Left renal pelvis (tissue), 4 donors: ENCODE results near the gene DENND4A. TPM values are rescaled to one million over a fixed set of nuclear protein-coding genes. Genes with fewer than 3 reads are reported as not detected.
"Not testable (repeated sequence)": the region's sequence is repeated elsewhere in the genome, so short reads cannot be mapped to it uniquely, and the experiment has no call there.

Source experiments
- DNase-seq, 4 donors: peaks; one replicate each; pipeline ENCODE4 v3.0.0-alpha.2; 2013; ENCODE audit warnings: low read depth in 4 of 4, low spot score in 3 of 4
- polyA plus RNA-seq, 4 donors: library from polyadenylated mRNA; unstranded; fragments of 120-200 nt; gene quantifications; one replicate each; pipeline ENCODE4 v1.2.1, GENCODE V29; 2013; ENCODE audit not compliant: insufficient read length in 4 of 4

Gene DENND4A
- polyA plus RNA-seq, 4 donors, result 17.1 to 20.8 (median 17.7) TPM

DNA sequence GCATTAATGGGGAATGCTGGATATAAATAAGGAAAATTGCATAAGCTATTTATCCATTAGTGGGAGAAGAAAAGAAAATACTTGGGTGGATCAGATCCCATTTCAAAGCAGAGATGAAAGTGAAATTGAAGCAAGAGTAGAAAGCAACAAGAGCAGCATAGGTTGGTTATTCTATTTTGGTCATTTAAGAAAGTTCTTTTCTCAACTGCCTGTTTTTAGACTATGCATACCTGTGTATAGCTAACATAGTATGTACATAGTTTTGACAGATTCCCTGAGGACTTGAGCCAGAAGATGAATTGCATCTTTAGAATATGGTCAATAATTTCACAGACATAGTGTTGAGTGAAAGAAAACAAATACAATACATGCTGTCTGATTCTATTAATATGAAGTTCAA lies 29.0 kb upstream of the DENND4A start:
- DNase-seq, result no peak

DNA sequence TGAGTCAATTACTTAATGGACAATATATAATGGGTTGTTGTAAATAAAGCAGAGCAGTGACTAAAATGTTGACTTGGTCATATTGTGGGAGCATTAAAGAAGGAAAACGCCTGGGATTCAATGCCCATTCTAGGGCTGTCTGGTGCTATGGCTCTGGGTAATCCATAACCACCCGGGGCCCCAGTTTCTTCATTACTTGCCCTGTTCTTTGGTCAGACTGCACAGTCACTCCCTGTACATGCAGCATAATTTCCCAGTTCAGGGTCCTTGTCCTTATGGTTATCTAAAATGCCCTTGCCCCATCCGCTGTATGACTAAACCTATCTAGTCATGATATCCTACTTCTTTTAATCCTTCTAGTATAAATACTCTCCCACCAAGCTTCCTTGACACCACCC lies 27.5 kb upstream of the DENND4A start:
- no peak for DNase-seq

DNA sequence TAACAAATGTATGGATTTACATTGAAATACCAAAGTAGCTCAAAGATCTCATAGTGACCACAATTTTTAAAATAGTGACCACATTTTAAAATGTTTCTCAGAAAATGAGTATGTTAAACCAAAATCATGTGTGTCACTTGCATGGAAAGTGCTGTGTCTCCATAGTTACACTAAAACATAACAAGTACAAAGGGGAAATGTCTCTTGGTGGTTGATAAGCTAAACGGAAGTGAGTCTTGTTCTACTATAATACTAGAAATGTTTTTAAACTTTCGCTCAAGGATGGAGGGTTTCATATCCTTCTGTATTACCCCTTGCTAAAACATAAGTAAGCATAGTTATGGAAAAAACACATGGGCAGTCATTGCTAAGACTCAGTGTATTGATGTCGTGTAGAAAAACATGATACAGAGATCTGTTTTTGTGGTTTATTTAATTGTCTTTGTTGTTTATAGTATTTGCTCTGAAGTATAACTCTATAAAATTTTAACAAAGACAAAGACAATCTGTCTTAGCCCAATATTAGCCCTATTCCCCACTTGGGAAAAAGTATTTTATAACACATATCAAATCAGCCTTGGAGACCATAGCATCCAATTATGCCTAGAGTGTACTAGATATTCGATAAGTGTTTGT lies 27.0 kb upstream of the DENND4A start:
- DNase-seq, result no peak

DNA sequence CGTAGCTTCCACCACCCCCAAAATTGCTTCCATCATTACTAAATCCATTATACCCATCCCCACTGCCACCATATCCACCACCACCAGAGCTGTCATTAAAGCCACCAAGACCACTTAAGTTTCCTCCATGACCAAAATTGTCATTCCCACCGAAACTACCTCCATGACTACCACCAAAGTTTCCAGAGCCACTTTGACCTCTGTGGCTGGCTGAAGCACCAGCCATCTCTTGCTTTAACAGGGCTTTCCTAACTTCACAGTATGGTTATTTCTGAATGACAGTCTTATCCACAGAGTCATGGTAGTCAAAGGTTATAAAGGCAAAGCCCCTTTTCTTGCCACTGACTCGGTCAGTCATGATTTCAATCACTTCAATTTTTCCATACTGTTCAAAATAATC lies 24.3 kb upstream of the DENND4A start:
- no peak for DNase-seq

DNA sequence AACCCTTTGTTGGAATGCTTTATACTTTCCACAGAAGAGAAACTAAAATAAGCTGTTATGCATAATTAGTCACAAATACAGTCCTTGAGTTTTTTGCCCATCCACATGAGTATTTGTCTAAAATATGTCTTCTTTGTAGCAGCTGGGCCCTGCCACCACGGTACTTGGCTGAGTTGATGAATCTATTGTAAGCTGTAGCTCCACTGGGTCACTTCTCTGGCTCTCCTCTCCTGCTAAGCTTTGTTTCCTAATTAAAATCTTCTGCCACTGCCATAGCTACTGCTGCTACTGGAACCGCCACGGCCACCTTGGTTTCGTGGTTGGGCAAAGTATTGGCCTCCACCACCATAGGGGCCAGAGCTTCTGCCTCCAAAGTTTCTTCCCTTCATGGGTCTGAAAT lies 23.9 kb upstream of the DENND4A start:
- not testable (repeated sequence) for DNase-seq

DNA sequence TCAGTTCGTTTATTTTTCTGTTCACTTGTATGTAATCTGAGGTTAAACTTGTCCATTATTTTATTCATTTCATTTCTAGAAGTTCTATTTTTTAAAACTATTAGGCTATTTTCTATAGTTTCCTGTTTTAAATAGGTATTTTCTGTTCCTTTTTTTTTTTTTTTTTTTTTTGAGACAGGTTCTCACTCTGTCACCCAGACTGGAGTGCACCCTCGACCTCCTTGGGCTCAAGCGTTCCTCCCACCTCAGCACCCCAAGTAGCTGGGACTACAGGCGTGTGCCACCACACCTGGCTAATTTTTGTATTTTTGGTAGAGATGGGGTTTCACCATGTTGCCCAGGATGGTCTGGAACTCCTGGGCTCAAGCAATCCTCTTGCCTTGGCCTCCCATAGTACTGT lies 22.2 kb upstream of the DENND4A start:
- not testable (repeated sequence) for DNase-seq

DNA sequence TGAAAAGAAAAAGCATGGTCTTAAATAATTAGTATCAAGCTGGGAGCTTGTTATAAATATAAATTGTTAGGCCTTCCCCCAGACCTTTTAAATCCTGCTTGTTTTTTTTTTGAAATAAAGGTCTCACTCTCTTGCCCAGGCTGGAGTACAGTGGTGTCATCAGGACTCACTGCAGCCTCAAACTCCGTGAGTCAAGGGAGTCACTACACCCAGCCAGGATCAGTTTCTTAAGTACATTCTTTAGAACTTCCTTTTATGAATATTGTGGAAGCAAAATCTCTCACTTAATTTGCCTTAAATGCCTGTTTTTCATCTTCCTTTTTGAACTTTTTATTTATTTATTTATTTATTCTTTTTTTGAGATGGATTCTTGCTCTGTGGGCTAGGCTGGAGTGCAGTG lies 20.8 kb upstream of the DENND4A start:
- no peak for DNase-seq

DNA sequence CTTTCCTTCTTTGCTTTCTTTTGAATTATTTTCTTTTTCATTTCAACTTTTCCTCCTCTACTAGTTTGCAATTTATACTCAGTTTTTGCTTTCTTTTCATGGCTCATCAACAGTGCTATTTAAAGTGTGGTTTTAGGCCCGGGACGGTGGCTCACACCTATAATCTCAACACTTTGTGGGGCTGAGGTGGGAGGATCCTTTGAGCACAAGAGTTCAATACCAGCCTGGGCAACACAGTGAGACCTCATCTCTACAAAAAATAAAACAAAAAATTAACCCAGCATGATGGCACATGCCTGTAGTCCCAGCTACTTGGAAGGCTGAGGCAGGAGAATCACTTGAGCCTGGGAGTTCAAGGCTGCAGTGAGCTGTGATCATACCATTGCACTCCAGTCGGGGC lies 20.4 kb upstream of the DENND4A start:
- no peak for DNase-seq

DNA sequence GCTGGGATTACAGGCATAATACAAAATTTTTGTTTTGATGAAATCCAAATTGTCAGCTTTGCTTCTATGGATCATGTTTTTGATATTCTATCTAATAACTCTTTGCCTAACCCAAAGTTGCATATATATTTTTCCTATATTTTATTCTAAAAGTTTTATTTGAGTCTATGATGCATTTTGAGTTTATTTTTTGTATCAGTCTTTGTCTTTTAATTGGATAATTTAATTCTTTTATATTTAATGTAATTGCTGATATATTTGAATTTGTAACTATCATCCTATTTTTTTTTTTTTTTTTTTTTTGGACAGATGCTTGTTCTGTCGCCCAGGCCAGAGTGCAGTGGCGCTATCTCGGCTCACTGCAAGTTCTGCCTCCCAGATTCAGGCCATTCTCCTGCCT lies 19.7 kb upstream of the DENND4A start:
- DNase-seq, result no peak

DNA sequence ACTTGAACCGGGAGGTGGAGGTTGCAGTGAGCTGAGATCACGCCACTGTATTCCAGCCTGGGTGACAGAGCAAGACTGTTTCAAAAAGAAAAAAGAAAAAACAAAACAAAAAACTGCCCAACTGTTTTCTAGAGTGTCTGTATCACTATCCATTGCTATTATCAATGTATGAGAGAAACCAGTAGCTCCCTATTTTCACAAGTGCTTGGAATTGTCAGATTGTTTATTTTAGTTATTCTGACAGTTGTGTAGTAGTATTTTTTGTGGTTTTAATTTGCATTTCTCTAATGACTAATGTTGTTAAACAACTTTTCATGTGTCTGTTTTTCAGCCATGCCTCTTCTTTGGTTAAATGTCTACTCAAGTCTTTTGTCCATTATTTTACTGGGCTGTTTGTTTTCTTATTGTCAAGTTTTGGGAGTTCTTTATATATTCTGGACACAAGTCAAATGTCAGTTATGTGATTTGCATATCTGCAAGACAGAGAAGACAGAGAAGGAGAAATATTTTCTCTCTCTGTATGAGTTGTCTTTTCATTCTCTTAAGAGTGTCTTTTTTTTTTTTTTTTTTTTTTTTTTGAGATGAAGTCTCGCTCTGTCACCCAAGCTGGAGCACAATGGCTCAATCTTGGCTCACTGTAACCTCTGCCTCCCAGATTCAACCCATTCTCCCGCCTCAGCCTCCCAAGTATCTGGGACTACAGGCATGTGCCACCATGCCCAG lies 19.1 kb upstream of the DENND4A start:
- DNase-seq, result not testable (repeated sequence)

DNA sequence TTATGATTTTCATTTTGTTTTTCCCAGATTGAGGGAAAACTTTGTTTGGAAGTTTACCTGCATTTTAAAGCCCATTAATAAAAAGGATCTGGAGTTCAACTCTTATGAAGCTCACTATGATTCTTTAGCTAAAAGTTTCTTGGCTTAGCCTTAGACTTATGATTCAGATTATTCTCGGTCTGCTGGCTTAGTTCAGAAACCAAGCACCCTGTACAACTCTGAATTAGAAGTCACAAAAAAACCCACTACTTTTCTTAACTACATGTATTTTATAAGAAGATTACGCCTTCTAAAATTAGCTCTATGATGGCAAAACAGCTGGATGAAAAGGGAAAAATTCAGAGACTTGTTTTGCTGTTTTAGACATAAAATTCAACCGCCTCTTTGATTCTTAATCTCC lies 14.3 kb upstream of the DENND4A start:
- DNase-seq, result no peak

DNA sequence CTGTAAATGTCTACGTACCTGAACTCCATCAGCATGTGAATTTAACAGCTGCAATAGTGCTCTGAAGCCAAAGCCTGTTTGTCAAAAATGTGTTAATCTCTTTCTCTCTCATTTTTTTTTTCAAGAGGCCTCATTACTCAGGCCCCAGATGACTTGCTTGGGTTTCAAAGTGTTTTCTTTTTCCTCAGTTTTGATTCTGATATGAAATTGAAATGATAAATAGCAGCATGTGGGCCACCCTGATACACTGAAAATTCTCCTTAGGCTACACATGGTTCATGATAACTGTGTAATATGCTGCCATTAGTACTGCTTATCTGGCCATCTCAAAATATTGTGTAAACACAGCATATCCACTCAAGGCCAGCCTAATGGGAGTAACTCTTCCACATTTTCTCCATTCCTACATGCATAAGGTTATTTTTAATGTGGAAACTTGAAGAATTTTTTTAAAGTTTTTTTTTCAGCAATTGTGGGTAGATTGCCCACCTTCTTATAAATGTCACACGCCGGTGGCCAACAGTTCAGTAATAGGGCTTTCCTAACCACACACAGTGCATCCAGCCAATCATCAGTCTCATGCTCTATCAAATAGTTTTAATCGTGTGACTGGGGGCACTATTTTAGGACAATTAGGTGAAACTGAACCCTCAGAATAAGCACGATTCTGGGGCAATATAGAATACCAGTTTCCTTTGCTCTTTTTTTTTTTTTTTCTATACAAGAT lies 13.1 kb upstream of the DENND4A start:
- no peak for DNase-seq

DNA sequence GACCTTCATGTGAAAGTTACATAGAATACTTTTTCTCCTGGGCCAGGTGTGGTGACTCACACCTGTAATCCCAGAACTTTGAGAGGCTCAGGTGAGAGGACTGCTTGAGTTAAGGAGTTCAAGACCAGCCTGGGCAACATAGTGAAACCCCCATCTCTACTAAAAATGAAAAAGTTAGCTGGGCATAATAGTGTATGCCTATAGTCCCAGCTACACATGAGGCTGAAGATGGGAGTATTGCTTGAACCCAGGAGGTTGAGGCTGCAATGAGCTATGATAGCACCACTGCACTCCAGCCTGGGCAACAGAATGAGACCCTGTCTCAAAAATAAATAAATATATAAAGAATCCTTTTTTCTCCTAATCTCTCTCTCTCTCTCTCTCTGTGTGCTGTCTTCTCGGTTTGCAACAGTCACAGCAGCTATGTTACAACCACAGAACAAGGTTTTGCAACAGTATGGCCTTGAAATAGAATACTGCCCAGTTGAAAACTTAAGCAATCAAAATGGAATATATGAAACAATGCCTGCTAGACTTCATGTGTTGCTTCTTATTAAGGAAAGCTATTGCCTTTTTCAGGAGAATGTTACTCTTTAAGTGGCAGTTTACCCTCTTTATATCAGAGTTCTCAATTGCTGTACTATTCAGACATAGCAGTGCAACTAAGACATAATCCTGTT lies 12.3 kb upstream of the DENND4A start:
- no peak for DNase-seq

DNA sequence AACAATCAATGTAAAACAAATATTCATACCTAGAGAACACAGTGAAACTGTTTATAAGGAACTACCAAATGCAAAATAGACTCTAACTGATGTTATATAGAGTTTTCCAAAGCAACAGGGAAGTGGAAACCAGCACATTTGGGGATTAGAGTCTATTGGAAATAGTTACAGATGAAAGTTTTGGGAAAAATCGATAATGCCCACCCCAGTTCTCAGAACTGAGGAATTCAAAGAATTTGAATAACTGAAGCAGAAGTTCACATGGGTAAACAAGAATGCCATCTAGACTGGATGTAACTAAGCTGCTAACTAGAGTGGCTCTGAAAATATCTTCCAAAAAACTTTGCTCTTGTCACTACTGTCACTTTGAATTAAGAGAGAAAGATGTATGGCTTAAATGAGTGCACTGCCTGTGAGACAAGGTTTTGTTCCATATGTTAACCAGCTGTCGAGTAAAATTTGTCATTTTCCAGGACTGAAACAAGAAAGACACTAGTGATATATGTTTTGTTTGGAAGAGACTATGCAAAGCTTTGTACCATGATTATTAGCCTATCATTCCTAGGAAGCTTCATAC lies 9.2 kb upstream of the DENND4A start:
- no peak for DNase-seq

DNA sequence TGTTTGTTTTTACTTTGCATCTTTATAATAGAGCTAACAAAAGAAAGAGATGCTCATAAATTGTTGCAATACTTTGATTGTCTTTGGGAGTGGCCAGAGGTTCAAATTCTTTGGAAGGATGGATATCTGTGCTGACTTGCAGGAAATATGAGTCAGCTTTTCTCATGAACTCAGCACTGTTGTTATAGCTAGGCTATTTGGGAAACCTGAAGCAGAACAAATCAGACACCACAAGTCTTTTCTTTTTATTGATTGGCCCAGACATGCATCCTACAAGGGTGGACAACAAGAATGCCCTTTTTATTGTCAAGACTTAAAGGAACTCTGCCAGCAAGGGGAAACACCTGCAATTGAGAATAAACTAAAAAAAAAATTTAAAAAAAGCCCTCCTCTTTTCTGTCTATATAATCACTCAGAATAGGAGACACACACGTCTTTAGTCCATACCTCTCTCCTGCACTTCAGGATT lies 4.6 kb upstream of the DENND4A start:
- DNase-seq, result no peak

DNA sequence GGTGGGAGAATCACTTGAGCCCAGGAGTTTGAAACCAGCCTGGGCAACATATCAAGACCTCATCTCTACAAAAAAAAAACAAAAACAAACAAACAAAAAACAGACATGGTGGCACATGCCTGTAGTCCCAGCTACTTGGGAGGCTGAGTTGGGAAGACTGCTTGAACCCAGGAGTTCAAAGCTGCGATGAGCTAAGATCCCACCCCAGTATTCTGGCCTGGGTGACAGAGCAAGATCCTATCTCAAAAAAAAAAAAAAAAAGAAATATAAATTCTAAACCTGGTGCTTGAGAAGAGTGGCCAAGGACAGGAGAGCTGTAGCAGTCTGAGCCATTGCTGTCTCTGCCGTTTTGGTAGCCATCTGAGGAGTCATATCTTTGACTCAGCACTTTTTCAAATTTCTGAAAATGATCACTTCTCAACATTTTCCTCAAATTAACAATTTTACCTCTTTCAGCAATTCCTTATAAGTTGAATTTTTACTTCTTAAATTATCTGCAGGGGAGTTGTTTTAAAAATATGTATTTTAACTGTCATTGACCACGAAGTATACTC lies 3.6 kb upstream of the DENND4A start:
- no peak for DNase-seq

DNA sequence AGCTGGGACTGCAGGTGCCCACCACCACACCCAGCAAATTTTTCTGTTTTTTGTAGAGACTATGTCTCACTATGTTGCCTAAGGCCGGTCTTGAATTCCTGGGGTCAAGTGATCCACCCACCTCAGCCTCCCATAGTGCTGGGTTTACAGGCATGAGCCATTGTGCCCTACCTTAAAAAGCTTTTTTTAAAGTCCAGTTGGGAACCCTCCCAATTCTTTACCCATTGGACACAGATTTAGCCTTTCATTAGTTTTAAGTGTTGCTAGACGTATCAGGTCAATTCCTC lies 1.7 kb upstream of the DENND4A start:
- DNase-seq, result no peak

DNA sequence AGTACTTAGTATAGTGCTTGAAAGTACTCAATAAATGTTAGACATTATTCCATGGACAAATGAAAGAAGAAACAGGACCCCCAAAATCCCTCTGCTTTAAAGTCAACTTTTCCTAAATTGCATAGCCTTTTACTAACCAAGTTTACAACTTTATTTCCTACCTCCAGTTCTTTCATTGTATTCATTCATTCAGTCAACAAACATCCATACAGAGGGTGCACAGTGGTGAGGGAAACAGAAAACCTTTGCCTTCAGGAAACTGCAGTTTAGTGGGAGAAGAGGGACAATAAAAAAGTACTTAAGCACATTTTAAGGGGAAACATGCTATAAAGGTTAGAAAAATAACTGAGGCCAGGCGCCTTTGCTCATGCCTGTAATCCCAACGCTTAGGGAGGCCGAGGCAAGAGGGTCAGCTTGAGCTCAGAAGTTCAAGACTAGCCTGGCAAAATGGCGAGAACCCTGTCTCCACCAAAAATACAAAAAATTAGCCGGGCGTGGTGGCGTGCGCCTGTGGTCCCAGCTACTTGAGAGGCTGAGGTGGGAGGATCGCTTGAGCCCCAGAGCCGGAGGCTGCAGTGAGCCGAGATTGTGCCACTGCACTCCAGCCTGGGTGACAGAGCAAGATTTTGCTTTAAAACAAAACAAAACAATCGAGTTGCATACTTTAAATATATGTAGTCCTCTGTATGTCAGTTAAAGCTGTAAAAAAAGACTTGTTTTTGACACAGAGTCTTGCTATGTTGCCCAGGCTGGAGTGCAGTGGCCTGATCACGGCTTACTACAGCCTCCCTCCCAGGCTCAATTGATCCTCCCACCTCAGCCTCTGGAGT lies 1.1 kb upstream of the DENND4A start:
- DNase-seq, result no peak

DNA sequence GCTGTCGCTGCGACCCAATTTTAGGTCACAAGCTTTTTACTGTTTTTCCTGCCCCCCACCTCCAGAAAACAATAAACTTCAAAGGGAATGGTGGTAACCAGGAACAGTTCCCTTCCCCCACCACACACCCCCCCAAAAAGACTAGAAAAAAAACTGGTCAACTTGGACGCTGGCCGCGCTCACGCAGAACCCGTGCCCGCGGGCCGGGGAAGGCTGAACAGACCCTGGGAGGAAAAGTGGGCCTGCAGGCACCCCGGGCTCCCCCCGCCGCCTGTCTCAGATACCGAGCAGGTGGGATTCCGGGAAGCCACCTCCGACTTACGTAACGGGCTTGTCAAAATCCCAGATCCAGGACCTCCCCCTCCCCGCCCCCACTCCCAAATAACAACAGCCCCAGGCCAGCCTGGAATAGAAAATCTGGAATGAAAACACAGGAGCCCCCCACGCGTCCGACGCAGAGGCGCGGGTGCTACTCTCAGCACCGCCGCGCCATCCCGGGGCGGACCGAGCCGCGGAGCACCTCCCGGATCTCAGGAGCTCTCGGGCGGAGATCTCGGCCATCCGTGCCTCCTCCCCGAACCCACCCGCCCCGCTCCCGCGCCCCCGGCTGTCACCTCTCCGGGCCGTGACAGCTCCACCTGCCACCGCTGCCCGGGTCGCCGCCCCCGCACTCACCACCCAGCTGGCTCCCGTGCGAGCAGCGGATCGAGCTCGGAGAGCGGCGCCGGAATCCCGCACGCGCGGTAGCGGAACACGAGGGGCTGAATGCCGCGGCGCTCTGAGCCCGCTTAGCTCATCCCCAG lies 557 bp downstream of the DENND4A start:
- DNase-seq, result peak; percentile 31 to 49 (median 46)
